Measurements from ENCODE around the gene CTDP1. TPM values are rescaled to one million over a fixed set of nuclear protein-coding genes. Genes with fewer than 3 reads are reported as not detected.

The CTDP1 gene
- total RNA-seq, 1 experiment from 2014 or later: 16.1 TPM

GRCh38 chr18:79631096-79631507 lies 48.5 kb upstream of the CTDP1 start:
- no peaks in the 10 kb centered on the region for H3K4me1 Mint-ChIP-seq (ENCODE audit: low read depth, unreplicated experiment)
- peaks cover 9% of the 10 kb centered on the region for H3K36me3 Mint-ChIP-seq (ENCODE audit: insufficient read depth, unreplicated experiment)
- Histone ChIP-seq H3K36me3 (ENCODE audit: control insufficient read depth, insufficient read depth, low read length) (no peaks in the 10 kb centered on the region), H3K4me1 (no peaks in the 10 kb centered on the region), H3K27me3 (replicated peaks; ENCODE audit: control insufficient read depth, insufficient read depth, low read length) (no peaks in the 10 kb centered on the region), H3K9me3 (no peaks in the 10 kb centered on the region), H3K4me3 (ENCODE audit: low read depth, low read length) (no peak overlapping the region)
- no TSS peak for BruUV-seq (replicated peaks)
- intact Hi-C loops (cut with micrococcal nuclease; ENCODE audit: unreplicated experiment): no loop called here
- no peak overlapping the region for H3K4me3 Mint-ChIP-seq (ENCODE audit: unreplicated experiment)
- H3K27me3 Mint-ChIP-seq (ENCODE audit: insufficient read depth, unreplicated experiment): no peaks in the 10 kb centered on the region
- POLR2A ChIA-PET: no interaction called here
- peaks cover 8% of the 10 kb centered on the region for H3K9me3 Mint-ChIP-seq (ENCODE audit: unreplicated experiment)
- CTCF ChIA-PET: no interaction called here
- TF ChIP-seq, protein P1, sequence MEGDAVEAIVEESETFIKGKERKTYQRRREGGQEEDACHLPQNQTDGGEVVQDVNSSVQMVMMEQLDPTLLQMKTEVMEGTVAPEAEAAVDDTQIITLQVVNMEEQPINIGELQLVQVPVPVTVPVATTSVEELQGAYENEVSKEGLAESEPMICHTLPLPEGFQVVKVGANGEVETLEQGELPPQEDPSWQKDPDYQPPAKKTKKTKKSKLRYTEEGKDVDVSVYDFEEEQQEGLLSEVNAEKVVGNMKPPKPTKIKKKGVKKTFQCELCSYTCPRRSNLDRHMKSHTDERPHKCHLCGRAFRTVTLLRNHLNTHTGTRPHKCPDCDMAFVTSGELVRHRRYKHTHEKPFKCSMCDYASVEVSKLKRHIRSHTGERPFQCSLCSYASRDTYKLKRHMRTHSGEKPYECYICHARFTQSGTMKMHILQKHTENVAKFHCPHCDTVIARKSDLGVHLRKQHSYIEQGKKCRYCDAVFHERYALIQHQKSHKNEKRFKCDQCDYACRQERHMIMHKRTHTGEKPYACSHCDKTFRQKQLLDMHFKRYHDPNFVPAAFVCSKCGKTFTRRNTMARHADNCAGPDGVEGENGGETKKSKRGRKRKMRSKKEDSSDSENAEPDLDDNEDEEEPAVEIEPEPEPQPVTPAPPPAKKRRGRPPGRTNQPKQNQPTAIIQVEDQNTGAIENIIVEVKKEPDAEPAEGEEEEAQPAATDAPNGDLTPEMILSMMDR (IDR thresholded peaks at IDR 0.05; ENCODE audit: insufficient read depth in 1 of 2, low read depth in 1 of 2, low read length in 1 of 2, severe bottlenecking in 1 of 2, unreplicated experiment in 1 of 2): no peak
- no peak overlapping the region for H3K27ac Mint-ChIP-seq (ENCODE audit: unreplicated experiment)
- DNase-seq: no peak

DNA sequence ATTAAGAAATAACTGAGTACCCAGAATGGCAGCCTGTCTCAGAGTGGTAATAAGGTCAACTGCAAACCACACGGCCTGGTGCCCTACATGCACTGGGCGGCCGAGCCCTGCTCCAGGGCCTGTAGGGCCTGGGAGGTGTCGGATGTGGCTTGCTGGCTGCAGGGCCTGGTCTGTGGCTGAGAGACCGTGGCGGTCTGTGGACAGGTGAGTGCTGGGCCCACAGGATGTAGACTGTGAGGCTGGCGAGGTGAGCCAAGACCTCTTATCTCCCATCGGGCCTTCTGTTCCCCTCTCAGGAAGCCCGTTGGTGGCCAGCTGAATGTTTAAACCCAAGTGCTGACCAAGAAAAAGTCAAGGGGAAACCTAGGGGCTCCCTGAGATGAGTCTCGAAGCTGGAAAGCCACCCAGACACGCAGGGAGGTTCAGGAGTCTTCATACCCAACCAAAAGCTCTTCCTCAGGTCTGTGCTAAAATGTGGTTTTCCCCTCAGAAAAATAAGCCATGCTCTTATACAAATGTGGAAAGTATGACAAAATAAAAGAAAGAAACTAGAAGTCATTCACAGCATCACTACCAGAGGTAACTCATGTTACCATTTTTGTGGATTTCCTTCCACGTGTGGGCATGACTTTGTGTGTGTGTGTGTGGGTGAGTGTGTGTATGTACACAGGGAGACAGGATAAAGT lies 47.7 kb upstream of the CTDP1 start:
- BruUV-seq (replicated peaks): no TSS peak

GRCh38 chr18:79632765-79633164 lies 46.8 kb upstream of the CTDP1 start:
- intact Hi-C loops (cut with micrococcal nuclease; ENCODE audit: unreplicated experiment): no loop called here
- Mint-ChIP-seq H3K36me3 (ENCODE audit: insufficient read depth, unreplicated experiment) (peaks cover 9% of the 10 kb centered on the region), H3K27ac (ENCODE audit: unreplicated experiment) (no peak overlapping the region), H3K27me3 (ENCODE audit: insufficient read depth, unreplicated experiment) (no peaks in the 10 kb centered on the region), H3K4me1 (ENCODE audit: low read depth, unreplicated experiment) (no peaks in the 10 kb centered on the region), H3K9me3 (ENCODE audit: unreplicated experiment) (peaks cover 8% of the 10 kb centered on the region), H3K4me3 (ENCODE audit: unreplicated experiment) (no peak overlapping the region)
- TF ChIP-seq, protein P1 (IDR thresholded peaks at IDR 0.05; ENCODE audit: insufficient read depth in 1 of 2, low read depth in 1 of 2, low read length in 1 of 2, severe bottlenecking in 1 of 2, unreplicated experiment in 1 of 2): no peak
- Histone ChIP-seq H3K9me3 (no peaks in the 10 kb centered on the region), H3K4me3 (ENCODE audit: low read depth, low read length) (no peak overlapping the region), H3K27me3 (replicated peaks; ENCODE audit: control insufficient read depth, insufficient read depth, low read length) (no peaks in the 10 kb centered on the region), H3K4me1 (no peaks in the 10 kb centered on the region), H3K36me3 (ENCODE audit: control insufficient read depth, insufficient read depth, low read length) (no peaks in the 10 kb centered on the region)
- no TSS peak for BruUV-seq (replicated peaks)
- CTCF ChIA-PET: no interaction called here
- no peak for DNase-seq
- POLR2A ChIA-PET: no interaction called here

More for the DNA sequence above, 47.7 kb upstream of the CTDP1 start:
- intact Hi-C loops (cut with micrococcal nuclease; ENCODE audit: unreplicated experiment): no loop called here
- no peaks in the 10 kb centered on the region for H3K4me1 Mint-ChIP-seq (ENCODE audit: low read depth, unreplicated experiment)
- Histone ChIP-seq H3K9me3 (no peaks in the 10 kb centered on the region), H3K36me3 (ENCODE audit: control insufficient read depth, insufficient read depth, low read length) (no peaks in the 10 kb centered on the region), H3K4me1 (no peaks in the 10 kb centered on the region), H3K4me3 (ENCODE audit: low read depth, low read length) (no peak overlapping the region), H3K27me3 (replicated peaks; ENCODE audit: control insufficient read depth, insufficient read depth, low read length) (no peaks in the 10 kb centered on the region)
- H3K4me3 Mint-ChIP-seq (ENCODE audit: unreplicated experiment): no peak overlapping the region
- no peak for DNase-seq
- TF ChIP-seq, protein P1 (IDR thresholded peaks at IDR 0.05; ENCODE audit: insufficient read depth in 1 of 2, low read depth in 1 of 2, low read length in 1 of 2, severe bottlenecking in 1 of 2, unreplicated experiment in 1 of 2): no peak
- ChIA-PET POLR2A (no interaction called here), CTCF (no interaction called here)
- no peaks in the 10 kb centered on the region for H3K27me3 Mint-ChIP-seq (ENCODE audit: insufficient read depth, unreplicated experiment)
- H3K27ac Mint-ChIP-seq (ENCODE audit: unreplicated experiment): no peak overlapping the region
- H3K9me3 Mint-ChIP-seq (ENCODE audit: unreplicated experiment): peaks cover 8% of the 10 kb centered on the region
- peaks cover 9% of the 10 kb centered on the region for H3K36me3 Mint-ChIP-seq (ENCODE audit: insufficient read depth, unreplicated experiment)
